HepG2 (cell line): ENCODE data around the gene ZNF77. TPM values are rescaled to one million over a fixed set of nuclear protein-coding genes. Genes with fewer than 3 reads are reported as not detected.

Experiments used
- BCL6 ChIP-seq: IDR thresholded peaks from 2 replicates; pipeline ENCODE4 v1.6.1; 2016; ENCODE audit warnings: missing genetic modification reagents, missing compliant biosample characterization
- CBX2 ChIP-seq, 2 experiments: fragments of 200-600 bp in 1 of 2; sonication (generic); formaldehyde crosslinking in 1 of 2; IDR thresholded peaks; 2 replicates each; pipeline versions ENCODE4 v1.7.0 to v1.8.1; 2018 to 2022; ENCODE audit warnings: low read depth in 2 of 2, low read length in 1 of 2, mild to moderate bottlenecking in 1 of 2, missing genetic modification reagents in 1 of 2
- CBX5 ChIP-seq: sonication (generic); formaldehyde crosslinking; IDR thresholded peaks from 2 replicates; pipeline ENCODE4 v1.4.0; 2020; ENCODE audit warnings: missing genetic modification reagents, borderline replicate concordance
- CSRNP1 ChIP-seq: sonication (generic); formaldehyde crosslinking; IDR thresholded peaks from 2 replicates; pipeline ENCODE4 v1.8.1; 2023; ENCODE audit warnings: mild to moderate bottlenecking, missing genetic modification reagents
- GABPA ChIP-seq, 2 experiments: IDR thresholded peaks; 2 replicates each; pipeline ENCODE4 v1.6.1; 2011 to 2016; ENCODE audit warnings: low read depth in 2 of 2, low read length in 1 of 2, missing biosample characterization in 1 of 2, missing genetic modification characterization in 1 of 2
- KLF6 ChIP-seq: IDR thresholded peaks from 2 replicates; pipeline ENCODE4 v1.8.0; 2016; ENCODE audit warnings: missing biosample characterization, missing genetic modification reagents
- MEIS2 ChIP-seq: sonication (generic); formaldehyde crosslinking; IDR thresholded peaks from 2 replicates; pipeline ENCODE4 v1.9.0; 2021; ENCODE audit warnings: mild to moderate bottlenecking, missing genetic modification reagents
- MTA3 ChIP-seq: sonication (generic); formaldehyde crosslinking; IDR thresholded peaks from 2 replicates; pipeline ENCODE4 v1.4.0; 2020; ENCODE audit warnings: missing genetic modification reagents
- NR0B2 ChIP-seq: sonication (generic); formaldehyde crosslinking; IDR thresholded peaks from 2 replicates; pipeline ENCODE4 v1.4.0; 2020; ENCODE audit warnings: mild to moderate bottlenecking, missing genetic modification reagents
- PHF8 ChIP-seq: sonication (generic); formaldehyde crosslinking; IDR thresholded peaks from 2 replicates; pipeline ENCODE4 v1.5.0; 2020; ENCODE audit warnings: missing genetic modification reagents
- PRPF4 ChIP-seq: fragments of 200-400 bp; formaldehyde crosslinking; IDR thresholded peaks from 2 replicates; pipeline ENCODE4 v1.6.1; 2016; ENCODE audit warnings: low read length, low read depth; ENCODE audit not compliant: poor library complexity, severe bottlenecking
- SIN3B ChIP-seq: fragments of 150-350 bp; IDR thresholded peaks from 2 replicates; pipeline ENCODE4 v1.6.1; 2014; ENCODE audit warnings: low read length
- SMAD9 ChIP-seq: sonication (generic); formaldehyde crosslinking; IDR thresholded peaks from 2 replicates; pipeline ENCODE4 v1.5.1; 2020; ENCODE audit warnings: mild to moderate bottlenecking, missing genetic modification reagents
- YY1 ChIP-seq: IDR thresholded peaks from 2 replicates; pipeline ENCODE4 v1.6.1; 2011; ENCODE audit warnings: low read length, low read depth, moderate library complexity, mild to moderate bottlenecking; ENCODE audit not compliant: insufficient read depth, insufficient replicate concordance
- ZBTB33 ChIP-seq: sonication (generic); formaldehyde crosslinking; IDR thresholded peaks from 2 replicates; pipeline ENCODE4 v1.4.0; 2020; ENCODE audit warnings: missing genetic modification reagents
- ZMAT5 ChIP-seq: sonication (generic); formaldehyde crosslinking; IDR thresholded peaks from 2 replicates; pipeline ENCODE4 v1.5.0; 2020; ENCODE audit warnings: mild to moderate bottlenecking, low read depth, missing genetic modification reagents, borderline replicate concordance
- ZMYM4 ChIP-seq: sonication (generic); formaldehyde crosslinking; IDR thresholded peaks from 2 replicates; pipeline ENCODE4 v1.8.1; 2023; ENCODE audit warnings: mild to moderate bottlenecking, missing genetic modification reagents
- ZNF503 ChIP-seq: sonication (generic); formaldehyde crosslinking; IDR thresholded peaks from 2 replicates; pipeline ENCODE4 v1.4.0; 2020; ENCODE audit warnings: missing genetic modification reagents
- ZNF670 ChIP-seq: sonication (generic); formaldehyde crosslinking; IDR thresholded peaks from 2 replicates; pipeline ENCODE4 v1.8.0; 2022; ENCODE audit warnings: mild to moderate bottlenecking, missing genetic modification reagents, borderline replicate concordance
- ZNF747 ChIP-seq: sonication (generic); formaldehyde crosslinking; IDR thresholded peaks from 2 replicates; pipeline ENCODE4 v1.8.1; 2023; ENCODE audit warnings: missing genetic modification reagents, mild to moderate bottlenecking, borderline replicate concordance
- polyA plus RNA-seq, 8 experiments: library from polyadenylated mRNA; depleted of rRNA in 3 of 8; stranded (reverse) in 7 of 8; unstranded in 1 of 8; fragments of >200 nt; fragmentation: Illumina TruSeq in 4 of 8; extraction: Trizol in 4 of 8; gene quantifications; 2 replicates each; pipeline versions ENCODE4 v1.2.1 to v1.2.3, GENCODE V29; 2011 to 2016; ENCODE audit warnings: low read depth in 4 of 8, missing spikeins in 1 of 8, mixed read lengths in 1 of 8; ENCODE audit not compliant: insufficient read depth in 1 of 8
- total RNA-seq, 5 experiments: library from RNA; depleted of rRNA; stranded (reverse); fragments of >200 nt; fragmentation: Illumina TruSeq; extraction: Trizol; gene quantifications; 2 replicates each; pipeline ENCODE4 v1.2.3, GENCODE V29; 2016; ENCODE audit warnings: low read depth in 1 of 5

The ZNF77 gene
- total and polyA plus RNA-seq, 2 of the 13 experiments (the other 11 are each of a cell fraction or from before 2014, with no cell fraction given): 7.1 to 11.5 TPM

- TF ChIP-seq YY1 (peak; percentile 86), ZNF670 (CRISPR knock-in tag) (no peak; the same call in 1 of the 2 replicates), ZMAT5 (CRISPR knock-in tag) (no peak), PHF8 (CRISPR knock-in tag) (0 out of 2 replicates have a peak, but pooled peaks have one; percentile 30), ZMYM4 (CRISPR knock-in tag) (0 out of 2 replicates have a peak, but pooled peaks have one; percentile 25), BCL6 (CRISPR knock-in tag) (peak; percentile 76), MTA3 (CRISPR knock-in tag) (no peak), ZNF503 (CRISPR knock-in tag) (peak; percentile 73), CBX2 (IDR thresholded peaks at IDR 0.05; ENCODE audit: low read depth, low read length) (no peak), CBX2 (CRISPR knock-in tag; IDR thresholded peaks at IDR 0.05; ENCODE audit: low read depth) (peak; percentile 70; the same call in 1 of the 2 replicates), SMAD9 (CRISPR knock-in tag) (no peak), NR0B2 (peak; percentile 85), KLF6 (CRISPR knock-in tag) (no peak), MEIS2 (CRISPR knock-in tag) (peak; percentile 29; the same call in 1 of the 2 replicates), ZBTB33 (CRISPR knock-in tag) (peak; percentile 10; the same call in 1 of the 2 replicates), GABPA (IDR thresholded peaks at IDR 0.05; ENCODE audit: low read depth, low read length) (peak; percentile 24; the same call in 1 of the 2 replicates), GABPA (CRISPR knock-in tag; IDR thresholded peaks at IDR 0.05; ENCODE audit: low read depth) (peak; percentile 57; the same call in 1 of the 2 replicates), ZNF747 (CRISPR knock-in tag) (peak; percentile 84; the same call in 1 of the 2 replicates), CSRNP1 (CRISPR knock-in tag) (peak; percentile 73; the same call in 1 of the 2 replicates), SIN3B (no peak), CBX5 (no peak), PRPF4 (no peak)
Measured at GRCh38 chr19:2977001-2977745, 32.4 kb upstream of the ZNF77 start, which contains the start of gene TLE6 (continued).
